Transverse colon (tissue), 4 donors: ENCODE results near the gene C11orf52. TPM values are rescaled to one million over a fixed set of nuclear protein-coding genes. Genes with fewer than 3 reads are reported as not detected.

Experiments used
- DNase-seq: peaks from one replicate; pipeline ENCODE4 v3.0.0-alpha.2; 2019
- H3K27ac ChIP-seq, 4 donors: fragments of 200-600 bp; sonication (generic); 2 replicates each; pipeline ENCODE4 v1.5.1; 2016 to 2018; ENCODE audit warnings: inconsistent platforms in 4 of 4
- H3K27me3 ChIP-seq: fragments of 200-600 bp; sonication (generic); 2 replicates; pipeline ENCODE4 v1.5.1; 2017; ENCODE audit warnings: inconsistent platforms
- H3K36me3 ChIP-seq, 4 donors: fragments of 200-600 bp; sonication (generic); 2 replicates each; pipeline ENCODE4 v1.5.1; 2017 to 2019; ENCODE audit warnings: inconsistent platforms in 4 of 4
- H3K4me1 ChIP-seq, 4 donors: fragments of 200-600 bp; sonication (generic); 2 replicates each; pipeline ENCODE4 v1.5.1; 2017 to 2020; ENCODE audit warnings: inconsistent platforms in 4 of 4
- H3K4me3 ChIP-seq, 4 donors: fragments of 200-600 bp; sonication (generic); 1 replicate in 1 of 4; 2 replicates in 3 of 4; pipeline versions ENCODE4 v1.5.1 to v1.6.1; 2017 to 2019; ENCODE audit warnings: inconsistent platforms in 4 of 4
- H3K9me3 ChIP-seq, 2 donors: fragments of 200-600 bp; sonication (generic); 2 replicates each; pipeline ENCODE4 v1.5.1; 2017 to 2019; ENCODE audit warnings: inconsistent platforms in 2 of 2
- EP300 ChIP-seq: sonication (generic); formaldehyde crosslinking; IDR thresholded peaks from one replicate; pipeline ENCODE4 v1.6.1; 2017; ENCODE audit warnings: antibody characterized with exemption, low read depth
- POLR2A ChIP-seq: fragments of 450-650 bp; IDR thresholded peaks from one replicate; pipeline ENCODE4 v1.6.1; 2016; ENCODE audit warnings: antibody characterized with exemption, mild to moderate bottlenecking, moderate library complexity
- POLR2AphosphoS5 ChIP-seq, 3 donors: sonication (generic); formaldehyde crosslinking; IDR thresholded peaks; one replicate each; pipeline ENCODE4 v1.6.1; 2016; ENCODE audit warnings: antibody characterized with exemption in 3 of 3
- WGBS, 2 donors: methylation state at CpG; one replicate each; pipeline ENCODE4 v1.1.5; 2018; ENCODE audit warnings: low coverage in 1 of 2; 5-methylcytosine and 5-hydroxymethylcytosine counted together
- in situ Hi-C, 4 donors: fragments of 200-750 bp; cut with MboI; loops; one replicate each; pipeline versions ENCODE4 v1.15.0 to v1.15.1; 2017; ENCODE audit warnings: low sequenced_read_pairs in 3 of 4, low pct_ligation_motif_present in 1 of 4, low pct_unique_long_range_greater_than_20kb in 1 of 4
- intact Hi-C: fragments of 100-400 bp; cut with DNase I; formaldehyde crosslinking; loops from one replicate; pipeline ENCODE4 v1.15.1; 2023; ENCODE audit warnings: low total_unique reads
- total RNA-seq, 4 donors: library from RNA; depleted of rRNA; stranded (reverse); fragments of >200 nt; gene quantifications; one replicate each; pipeline ENCODE4 v1.1.0, GENCODE V29; 2016
- TF ChIP-seq, protein P1 (sequence below), 5 experiments: fragments of 200-600 bp in 3 of 5; fragments of 450-650 bp in 2 of 5; sonication (generic) in 3 of 5; IDR thresholded peaks; 1 replicate in 2 of 5; 2 replicates in 3 of 5; pipeline ENCODE4 v1.5.1; 2016 to 2017; ENCODE audit warnings: antibody characterized with exemption in 5 of 5, inconsistent platforms in 3 of 5, mild to moderate bottlenecking in 2 of 5, moderate library complexity in 1 of 5

Gene C11orf52
- total RNA-seq, 4 donors from 2014 or later, result 3.0 to 11.1 (median 9.1) TPM; not detected in 1

DNA sequence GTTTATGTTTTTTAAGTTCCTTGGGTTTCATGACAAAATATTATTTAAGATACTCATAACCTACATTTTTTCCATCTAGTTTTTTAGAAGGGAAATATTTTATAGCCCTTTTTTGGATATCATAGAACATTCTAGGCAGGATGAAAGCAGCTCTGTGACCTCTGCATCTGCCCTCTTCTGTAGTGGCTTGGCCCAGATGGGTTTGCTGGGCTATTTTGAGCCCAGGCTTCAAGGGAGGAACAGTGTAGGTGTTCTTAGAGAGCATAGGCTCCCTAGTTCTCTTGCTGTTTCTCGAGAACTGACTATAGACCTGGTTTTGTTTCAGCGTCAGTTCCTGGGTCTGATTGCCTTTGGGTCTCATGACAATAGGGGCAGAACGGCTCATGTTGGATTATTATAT, 50.6 kb downstream of the C11orf52 start:
- WGBS, 2 donors, result 94 to 100% methylated on average over 3 of the region's 3 CpGs
- TF ChIP-seq POLR2A (no peak), EP300 (no peak), POLR2AphosphoS5 (IDR thresholded peaks at IDR 0.05) (no peak)
- TF ChIP-seq, protein P1, sequence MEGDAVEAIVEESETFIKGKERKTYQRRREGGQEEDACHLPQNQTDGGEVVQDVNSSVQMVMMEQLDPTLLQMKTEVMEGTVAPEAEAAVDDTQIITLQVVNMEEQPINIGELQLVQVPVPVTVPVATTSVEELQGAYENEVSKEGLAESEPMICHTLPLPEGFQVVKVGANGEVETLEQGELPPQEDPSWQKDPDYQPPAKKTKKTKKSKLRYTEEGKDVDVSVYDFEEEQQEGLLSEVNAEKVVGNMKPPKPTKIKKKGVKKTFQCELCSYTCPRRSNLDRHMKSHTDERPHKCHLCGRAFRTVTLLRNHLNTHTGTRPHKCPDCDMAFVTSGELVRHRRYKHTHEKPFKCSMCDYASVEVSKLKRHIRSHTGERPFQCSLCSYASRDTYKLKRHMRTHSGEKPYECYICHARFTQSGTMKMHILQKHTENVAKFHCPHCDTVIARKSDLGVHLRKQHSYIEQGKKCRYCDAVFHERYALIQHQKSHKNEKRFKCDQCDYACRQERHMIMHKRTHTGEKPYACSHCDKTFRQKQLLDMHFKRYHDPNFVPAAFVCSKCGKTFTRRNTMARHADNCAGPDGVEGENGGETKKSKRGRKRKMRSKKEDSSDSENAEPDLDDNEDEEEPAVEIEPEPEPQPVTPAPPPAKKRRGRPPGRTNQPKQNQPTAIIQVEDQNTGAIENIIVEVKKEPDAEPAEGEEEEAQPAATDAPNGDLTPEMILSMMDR (IDR thresholded peaks at IDR 0.05), result no peak
- no peaks in the 10 kb centered on the region for H3K4me1 ChIP-seq
- H3K27ac ChIP-seq, result no peak overlapping the region
- H3K9me3 ChIP-seq, result no peaks in the 10 kb centered on the region
- no peaks in the 10 kb centered on the region for H3K27me3 ChIP-seq
- in situ Hi-C loops (no loop called here), intact Hi-C loops (no loop called here)
- no peak overlapping the region for H3K4me3 ChIP-seq
- no peak for DNase-seq
- H3K36me3 ChIP-seq, result no peaks in the 10 kb centered on the region

DNA sequence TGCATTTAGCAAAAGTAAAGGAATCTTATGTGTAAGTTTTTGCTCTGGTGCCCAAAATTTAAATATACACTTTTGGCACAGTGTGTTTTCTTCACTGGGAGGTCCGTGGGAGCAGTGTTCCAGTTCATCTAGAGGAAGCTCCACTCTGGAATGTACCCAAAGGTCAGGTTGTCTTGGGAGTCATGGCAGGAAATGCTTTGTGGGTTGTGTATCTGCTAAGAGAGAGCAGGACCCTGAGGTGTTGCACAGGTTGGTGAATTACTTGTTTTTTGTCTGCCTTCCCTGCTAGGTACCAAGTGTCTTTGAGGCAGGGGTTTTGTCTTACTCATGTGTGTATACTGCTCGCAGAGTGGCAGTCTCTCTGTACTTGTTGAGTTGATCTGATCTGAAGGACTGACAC, 55.7 kb downstream of the C11orf52 start:
- 66% methylated on average over 2 of the region's 2 CpGs; no CpG with 5 or more reads in 1 of the 2 donors for WGBS, 2 donors
- in situ Hi-C loops, result loop anchor here in 1 of 4 donors (10.0 kb wide), 1 partner anchor 100 kb away; the partner anchor contains the start of genes ALG9, CFAP68 and FDXACB1
- Histone ChIP-seq H3K36me3 (no peaks in the 10 kb centered on the region), H3K9me3 (no peaks in the 10 kb centered on the region), H3K4me3 (no peak overlapping the region), H3K27me3 (no peaks in the 10 kb centered on the region), H3K27ac (peak overlapping the region in 3 of 4 donors; percentile 20 to 95 (median 87)), H3K4me1 (peaks cover 0 to 37% (median 20%) of the 10 kb centered on the region in 4 donors)
- TF ChIP-seq POLR2AphosphoS5 (IDR thresholded peaks at IDR 0.05) (no peak), EP300 (no peak), POLR2A (no peak)
- TF ChIP-seq, protein P1 (IDR thresholded peaks at IDR 0.05), result no peak
- intact Hi-C loops, result no loop called here
- DNase-seq, result no peak

DNA sequence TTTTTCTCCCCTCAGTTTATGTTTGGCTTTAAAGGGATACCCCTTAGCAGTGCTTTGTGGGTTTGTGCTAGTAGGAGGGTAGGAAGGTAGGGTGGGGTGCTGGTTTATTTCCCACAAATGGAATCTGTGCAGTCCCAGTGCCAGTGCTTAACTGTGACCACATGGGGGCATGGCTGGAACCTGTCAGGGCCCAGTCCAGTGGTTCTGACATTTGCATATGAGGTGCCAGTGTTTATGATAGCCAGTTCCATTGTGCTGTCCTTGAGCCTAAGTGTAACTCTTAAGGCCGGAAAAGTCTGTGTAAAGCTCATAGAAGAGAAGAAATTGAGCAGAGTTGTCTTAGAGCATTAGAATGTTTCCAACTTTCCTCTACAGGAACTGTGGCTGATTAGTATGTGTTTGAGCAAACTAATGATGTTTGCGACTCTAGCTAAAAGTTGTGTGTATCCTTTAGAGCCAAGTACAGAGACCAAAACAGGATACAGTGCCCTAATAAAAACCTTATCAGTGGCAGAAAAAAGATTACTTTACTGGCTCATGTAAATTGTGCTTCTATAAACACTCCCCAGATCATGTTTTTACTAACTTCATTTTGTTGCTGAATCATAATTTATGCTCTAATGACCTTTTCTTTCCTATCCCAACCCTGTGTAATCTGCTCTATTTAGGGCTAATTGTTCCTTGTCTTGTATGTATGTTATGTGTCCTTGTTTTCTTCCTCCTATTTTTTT, 56.5 kb downstream of the C11orf52 start:
- in situ Hi-C loops, result loop anchor here in 1 of 4 donors (10.0 kb wide), 1 partner anchor 100 kb away; the partner anchor contains the start of genes ALG9, CFAP68 and FDXACB1
- no peak for DNase-seq
- Histone ChIP-seq H3K4me3 (no peak overlapping the region), H3K9me3 (no peaks in the 10 kb centered on the region), H3K27ac (peak overlapping the region; percentile 20 to 95 (median 88)), H3K27me3 (no peaks in the 10 kb centered on the region), H3K36me3 (no peaks in the 10 kb centered on the region), H3K4me1 (peaks cover 0 to 40% (median 21%) of the 10 kb centered on the region in 4 donors)
- 39 to 55% methylated on average over 2 of the region's 2 CpGs for WGBS, 2 donors
- TF ChIP-seq POLR2A, result no peak
- TF ChIP-seq, protein P1 (IDR thresholded peaks at IDR 0.05), result peak in 4 of 5 experiments; percentile 16 to 36 (median 28)
- intact Hi-C loops, result loop anchor here (5.0 kb wide), 2 partner anchors 38 to 98 kb away; partner anchors contain the start of genes CFAP68, DIXDC1 and FDXACB1

DNA sequence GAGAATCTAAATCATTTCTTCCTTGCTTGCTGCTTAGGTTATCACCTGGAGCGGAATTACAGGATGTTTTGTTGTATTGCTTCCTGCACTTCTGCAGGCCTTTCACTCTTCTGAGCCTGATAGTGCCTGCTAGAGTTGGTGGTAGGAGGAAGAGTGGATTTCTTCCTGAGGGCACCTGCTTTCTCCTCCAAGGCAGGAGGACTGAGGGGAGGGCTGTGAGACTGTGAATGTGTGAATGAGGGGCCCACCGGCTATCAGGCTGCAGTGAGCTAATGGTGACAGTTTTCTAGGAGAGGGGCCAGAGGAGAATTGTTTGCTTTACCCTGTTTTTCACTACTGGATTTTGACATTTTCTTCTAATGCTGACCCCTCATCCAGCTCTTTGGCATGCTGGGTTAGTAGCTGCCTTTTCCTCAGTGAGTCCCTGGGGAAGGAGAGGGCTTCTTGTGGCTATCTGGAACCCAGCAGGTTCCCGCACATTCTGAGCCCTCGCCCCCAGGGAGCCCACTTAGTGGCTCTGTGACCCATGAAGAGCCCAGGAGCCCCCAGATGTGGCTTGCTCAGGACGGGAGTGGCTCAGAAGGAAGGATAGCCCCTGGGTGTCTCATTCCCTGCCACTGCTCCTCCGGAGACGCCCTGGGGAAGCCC, 57.5 kb downstream of the C11orf52 start:
- no peaks in the 10 kb centered on the region for H3K27me3 ChIP-seq
- DNase-seq, result no peak
- peak overlapping the region; percentile 73 to 95 (median 88) for H3K27ac ChIP-seq
- WGBS, 2 donors, result 72% methylated on average over 7 of the region's 7 CpGs; no CpG with 5 or more reads in 1 of the 2 donors
- TF ChIP-seq EP300, result no peak
- TF ChIP-seq POLR2AphosphoS5 (IDR thresholded peaks at IDR 0.05), result no peak
- TF ChIP-seq, protein P1 (IDR thresholded peaks at IDR 0.05), result no peak
- TF ChIP-seq POLR2A, result no peak
- H3K4me3 ChIP-seq, result peak overlapping the region in 1 of 4 donors; percentile 65
- no peaks in the 10 kb centered on the region for H3K36me3 ChIP-seq
- H3K9me3 ChIP-seq, result no peaks in the 10 kb centered on the region
- in situ Hi-C loops (loop anchor here in 1 of 4 donors (10.0 kb wide), 1 partner anchor 101 kb away; the partner anchor contains the start of genes ALG9, CFAP68 and FDXACB1), intact Hi-C loops (loop anchor here (5.0 kb wide), 2 partner anchors 39 to 99 kb away; partner anchors contain the start of genes CFAP68, DIXDC1 and FDXACB1)
- H3K4me1 ChIP-seq, result peaks cover 0 to 43% (median 21%) of the 10 kb centered on the region in 4 donors
